Epithelial cell of proximal tubule (primary cell): ENCODE measurements around the gene GPR152. TPM values are rescaled to one million over a fixed set of nuclear protein-coding genes. Genes with fewer than 3 reads are reported as not detected.

Source experiments
- DNase-seq: peaks from one replicate; pipeline ENCODE4 v3.0.0-alpha.2; 2011; ENCODE audit warnings: low read depth
- H3K4me3 ChIP-seq: 2 replicates; pipeline ENCODE4 v1.5.1; 2011; ENCODE audit warnings: low read depth, mild to moderate bottlenecking, low read length
- total RNA-seq: library from RNA; depleted of rRNA; stranded (reverse); fragments of >200 nt; gene quantifications from 2 replicates; pipeline ENCODE4 v1.2.3, GENCODE V29; 2015
- TF ChIP-seq, protein P1 (sequence below): conservative IDR thresholded peaks from 2 replicates; pipeline ENCODE4 v1.5.1; 2012; ENCODE audit warnings: low read depth, mild to moderate bottlenecking, low read length

GPR152 gene
- total RNA-seq, 1 donor from 2014 or later = not detected

DNA sequence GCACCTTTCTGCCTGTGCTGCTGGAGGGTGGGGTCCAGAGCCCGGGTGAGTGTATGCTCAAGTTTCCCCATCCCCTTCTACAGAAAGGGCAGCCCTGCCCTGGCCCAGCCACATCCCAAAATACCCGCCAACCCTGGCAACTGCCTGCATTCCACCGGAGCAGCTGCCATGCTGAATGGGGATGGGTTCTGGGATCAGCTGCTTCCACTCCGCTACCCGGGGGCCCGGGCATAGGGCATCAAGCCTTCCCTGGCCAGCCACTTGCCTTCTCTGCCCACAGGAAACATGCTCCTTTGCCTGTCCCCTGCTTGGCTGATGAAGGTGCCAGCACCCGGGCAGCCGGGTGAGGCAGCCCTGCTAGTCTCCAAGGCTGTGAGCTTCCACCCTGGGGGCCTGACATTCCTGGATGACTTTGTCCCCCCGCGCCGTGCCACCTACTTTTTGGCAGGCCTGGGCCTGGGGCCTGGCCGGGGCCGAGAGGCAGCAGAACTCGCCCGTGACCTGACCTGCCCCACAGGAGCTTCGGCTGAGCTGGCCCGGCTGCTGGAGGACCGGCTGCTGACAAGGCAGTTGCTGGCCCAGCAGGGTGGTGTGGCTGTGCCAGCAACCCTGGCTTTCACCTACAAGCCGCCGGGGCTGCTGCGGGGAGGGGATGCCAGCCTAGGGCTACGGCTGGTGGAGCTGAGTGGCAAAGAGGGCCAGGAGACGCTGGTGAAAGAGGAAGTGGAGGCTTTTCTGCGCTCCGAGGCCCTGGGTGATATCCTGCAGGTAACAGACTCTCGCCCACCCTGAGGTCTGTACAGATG is 33.9 kb downstream of the GPR152 start:
- no peak for DNase-seq
- H3K4me3 ChIP-seq = no peak overlapping the region
- TF ChIP-seq, protein P1, sequence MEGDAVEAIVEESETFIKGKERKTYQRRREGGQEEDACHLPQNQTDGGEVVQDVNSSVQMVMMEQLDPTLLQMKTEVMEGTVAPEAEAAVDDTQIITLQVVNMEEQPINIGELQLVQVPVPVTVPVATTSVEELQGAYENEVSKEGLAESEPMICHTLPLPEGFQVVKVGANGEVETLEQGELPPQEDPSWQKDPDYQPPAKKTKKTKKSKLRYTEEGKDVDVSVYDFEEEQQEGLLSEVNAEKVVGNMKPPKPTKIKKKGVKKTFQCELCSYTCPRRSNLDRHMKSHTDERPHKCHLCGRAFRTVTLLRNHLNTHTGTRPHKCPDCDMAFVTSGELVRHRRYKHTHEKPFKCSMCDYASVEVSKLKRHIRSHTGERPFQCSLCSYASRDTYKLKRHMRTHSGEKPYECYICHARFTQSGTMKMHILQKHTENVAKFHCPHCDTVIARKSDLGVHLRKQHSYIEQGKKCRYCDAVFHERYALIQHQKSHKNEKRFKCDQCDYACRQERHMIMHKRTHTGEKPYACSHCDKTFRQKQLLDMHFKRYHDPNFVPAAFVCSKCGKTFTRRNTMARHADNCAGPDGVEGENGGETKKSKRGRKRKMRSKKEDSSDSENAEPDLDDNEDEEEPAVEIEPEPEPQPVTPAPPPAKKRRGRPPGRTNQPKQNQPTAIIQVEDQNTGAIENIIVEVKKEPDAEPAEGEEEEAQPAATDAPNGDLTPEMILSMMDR = no peak

DNA sequence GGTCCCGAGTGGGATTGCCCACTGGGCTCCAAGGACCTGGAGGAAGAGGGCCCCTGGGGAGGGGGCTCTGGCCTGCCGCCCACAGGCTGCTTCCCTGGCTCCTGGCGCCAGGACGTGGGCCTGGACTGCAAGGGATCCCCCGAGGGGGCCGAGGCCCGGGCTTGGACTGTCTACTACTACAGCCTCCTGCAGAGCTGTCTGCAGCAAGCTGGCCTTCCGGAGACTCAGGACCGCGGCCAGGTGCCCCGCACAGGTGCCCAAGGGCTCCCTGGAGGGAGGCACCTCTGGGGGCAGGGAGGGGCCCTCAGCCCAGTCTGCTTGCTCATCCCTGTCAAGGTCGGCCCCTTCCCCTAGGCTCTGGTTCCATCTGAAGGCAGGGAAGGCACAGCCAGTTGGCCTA is 35.1 kb downstream of the GPR152 start:
- TF ChIP-seq, protein P1 = no peak
- no peak for DNase-seq

DNA sequence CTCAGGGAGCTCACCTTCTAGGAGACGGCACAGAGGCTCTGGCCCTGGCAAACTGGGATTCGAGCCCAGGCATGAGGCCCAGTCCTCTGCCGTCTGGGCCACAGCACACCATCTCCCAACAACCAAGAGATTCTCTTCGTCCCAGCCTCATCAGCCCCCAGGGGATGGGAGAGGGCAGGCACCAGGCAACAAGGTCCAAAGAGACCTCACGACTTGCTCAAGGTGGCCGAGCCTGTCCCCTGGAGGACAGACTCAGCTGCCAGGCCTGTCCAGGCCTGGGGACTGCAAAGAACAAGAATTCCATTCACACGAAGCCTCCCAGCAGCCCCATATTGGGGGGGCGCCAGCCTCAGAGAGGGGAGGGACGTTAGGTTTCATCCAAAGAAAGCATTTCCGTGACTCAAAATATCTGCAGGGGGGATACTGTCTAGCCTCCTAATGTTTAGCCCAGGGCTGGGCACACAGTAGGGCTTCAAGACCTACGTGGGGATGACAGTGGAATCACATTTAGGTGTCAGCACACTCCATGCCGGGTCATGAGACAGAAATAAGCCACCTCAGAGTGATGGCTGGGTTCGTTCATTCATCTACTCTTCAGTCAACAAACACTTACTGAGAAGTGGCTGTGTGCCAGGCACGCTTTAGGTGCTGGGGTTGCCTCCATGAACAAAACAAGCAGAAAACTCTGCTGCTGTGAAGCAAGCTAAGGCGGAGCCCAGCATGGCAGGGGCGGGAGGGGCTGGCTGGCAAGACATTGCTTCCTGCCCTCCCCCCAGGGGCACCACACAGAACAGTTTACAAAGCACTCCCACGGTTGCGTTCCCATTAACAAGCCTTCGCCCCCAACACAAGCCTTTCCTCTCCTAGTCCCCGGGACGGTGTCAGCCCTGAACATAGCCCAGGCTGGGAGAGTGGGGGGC is 35.9 kb downstream of the GPR152 start:
- no peak overlapping the region for H3K4me3 ChIP-seq
- no peak for DNase-seq
- TF ChIP-seq, protein P1 = no peak

More for the DNA sequence above, 35.1 kb downstream of the GPR152 start:
- H3K4me3 ChIP-seq = no peak overlapping the region

GRCh38 chr11:67415501-67416304 is 36.8 kb downstream of the GPR152 start, which contains the start of gene CARNS1:
Gene CARNS1, plus strand, starts transcription at chr11:67415678. Its CDS starts 522 bp downstream, at chr11:67416200.
- DNase-seq = no peak
- no peak within 1 kb of the TSS for H3K4me3 ChIP-seq
- TF ChIP-seq, protein P1 = no peak

DNA sequence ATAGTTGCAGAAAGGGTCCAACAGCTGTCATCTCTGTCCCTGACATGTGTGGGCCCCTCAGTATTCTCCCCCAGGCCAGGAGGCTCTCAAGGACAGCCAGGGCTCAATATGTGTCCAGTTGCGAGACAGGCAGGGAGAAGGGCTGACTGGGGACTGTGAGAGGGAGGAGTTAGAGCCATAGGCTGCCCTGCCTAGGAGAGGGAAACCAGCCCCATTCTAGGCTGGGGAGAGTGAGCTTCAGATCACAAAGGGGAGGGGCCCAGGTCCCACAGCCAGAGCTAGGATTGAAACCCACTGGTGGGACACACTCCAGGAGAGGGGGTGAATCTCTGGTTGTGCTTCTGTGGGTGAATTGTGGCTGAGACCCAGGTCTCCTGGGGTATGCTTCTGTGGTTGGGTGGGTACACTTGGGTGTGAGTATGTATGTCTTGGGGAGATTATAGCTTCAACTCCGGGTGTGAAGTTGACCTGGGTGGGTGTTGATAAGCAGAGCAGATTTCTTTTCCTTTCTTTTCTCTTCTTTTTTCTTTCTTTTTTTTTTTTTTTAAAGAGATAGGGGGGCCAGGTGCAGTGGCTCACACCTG is 39.2 kb downstream of the GPR152 start:
- H3K4me3 ChIP-seq = no peak overlapping the region
- TF ChIP-seq, protein P1 = no peak

More for the DNA sequence above, 39.2 kb downstream of the GPR152 start:
- DNase-seq = no peak
